Thoracic aorta (tissue), 2 donors: ENCODE measurements around the gene FOXP2. TPM values are rescaled to one million over a fixed set of nuclear protein-coding genes. Genes with fewer than 3 reads are reported as not detected.

Experiments
- ATAC-seq: fragments of 150-250 bp; one replicate; pipeline ENCODE4 v1.8.0; 2017; ENCODE audit warnings: low read depth; ENCODE audit not compliant: insufficient number of reproducible peaks, low FRiP score
- DNase-seq: peaks from one replicate; pipeline ENCODE4 v3.0.0-alpha.2; 2020; ENCODE audit warnings: low spot score
- H3K27ac ChIP-seq, 2 donors: fragments of 200-600 bp; sonication (generic); 1 replicate in 1 of 2; 2 replicates in 1 of 2; pipeline ENCODE4 v1.5.1; 2016; ENCODE audit warnings: mild to moderate bottlenecking in 2 of 2, moderate library complexity in 2 of 2
- H3K27me3 ChIP-seq: fragments of 200-600 bp; sonication (generic); replicated peaks from 2 replicates; pipeline ENCODE4 v1.6.0; 2016; ENCODE audit warnings: mild to moderate bottlenecking; ENCODE audit not compliant: insufficient read depth
- H3K36me3 ChIP-seq: fragments of 200-600 bp; sonication (generic); one replicate; pipeline ENCODE4 v1.5.1; 2016
- H3K4me1 ChIP-seq, 2 donors: fragments of 200-600 bp; sonication (generic); 1 replicate in 1 of 2; 2 replicates in 1 of 2; pipeline versions ENCODE4 v1.5.1 to v1.6.0; 2016; ENCODE audit warnings: low read depth in 2 of 2, mild to moderate bottlenecking in 1 of 2; ENCODE audit not compliant: control insufficient read depth in 1 of 2
- H3K4me3 ChIP-seq: fragments of 200-600 bp; sonication (generic); 2 replicates; pipeline ENCODE4 v1.5.1; 2016; ENCODE audit warnings: mild to moderate bottlenecking
- H3K9me3 ChIP-seq: fragments of 200-600 bp; sonication (generic); 2 replicates; pipeline ENCODE4 v1.5.1; 2016
- CTCF ChIP-seq: fragments of 200-600 bp; sonication (generic); IDR thresholded peaks from one replicate; pipeline ENCODE4 v1.5.1; 2019; ENCODE audit warnings: antibody characterized with exemption
- total RNA-seq, 2 donors: library from RNA; depleted of rRNA; stranded (reverse); fragments of >200 nt; gene quantifications; one replicate each; pipeline versions ENCODE4 v1.1.0 to v1.2.3, GENCODE V29; 2016

FOXP2 gene
- total RNA-seq, 2 donors from 2014 or later = 16.7 to 17.6 TPM

- no peak for TF ChIP-seq CTCF
- DNase-seq = no peak
- no peak for ATAC-seq
These were observed 273.9 kb downstream of the FOXP2 start for GRCh38 chr7:114688443-114689055.

GRCh38 chr7:114689406-114689805, 274.8 kb downstream of the FOXP2 start:
- H3K4me1 ChIP-seq = no peaks in the 10 kb centered on the region
- TF ChIP-seq CTCF = no peak
- H3K36me3 ChIP-seq = no peaks in the 10 kb centered on the region
- DNase-seq (no peak), ATAC-seq (no peak)
- no peaks in the 10 kb centered on the region for H3K27me3 ChIP-seq
- H3K27ac ChIP-seq = no peak overlapping the region
- H3K4me3 ChIP-seq = no peak overlapping the region
- H3K9me3 ChIP-seq = no peaks in the 10 kb centered on the region

More at GRCh38 chr7:114688443-114689055, 273.9 kb downstream of the FOXP2 start:
- H3K9me3 ChIP-seq = no peaks in the 10 kb centered on the region
- no peak overlapping the region for H3K27ac ChIP-seq
- H3K4me3 ChIP-seq = no peak overlapping the region
- H3K27me3 ChIP-seq = no peaks in the 10 kb centered on the region
- H3K4me1 ChIP-seq = no peaks in the 10 kb centered on the region
- no peaks in the 10 kb centered on the region for H3K36me3 ChIP-seq

- Histone ChIP-seq H3K36me3 (no peaks in the 10 kb centered on the region), H3K27ac (no peak overlapping the region), H3K9me3 (no peaks in the 10 kb centered on the region), H3K4me1 (no peaks in the 10 kb centered on the region), H3K4me3 (no peak overlapping the region), H3K27me3 (no peaks in the 10 kb centered on the region)
- ATAC-seq (no peak), DNase-seq (no peak)
- TF ChIP-seq CTCF = no peak
These were observed 277.0 kb downstream of the FOXP2 start for GRCh38 chr7:114691605-114692004.

GRCh38 chr7:114695182-114695581, 280.6 kb downstream of the FOXP2 start:
- DNase-seq (no peak), ATAC-seq (no peak)
- Histone ChIP-seq H3K27ac (no peak overlapping the region), H3K36me3 (no peaks in the 10 kb centered on the region), H3K4me3 (no peak overlapping the region), H3K9me3 (no peaks in the 10 kb centered on the region), H3K4me1 (no peaks in the 10 kb centered on the region), H3K27me3 (no peaks in the 10 kb centered on the region)
- no peak for TF ChIP-seq CTCF

GRCh38 chr7:114700247-114700928, 285.8 kb downstream of the FOXP2 start:
- no peaks in the 10 kb centered on the region for H3K4me1 ChIP-seq
- H3K9me3 ChIP-seq = no peaks in the 10 kb centered on the region
- TF ChIP-seq CTCF = no peak
- no peaks in the 10 kb centered on the region for H3K36me3 ChIP-seq
- no peak overlapping the region for H3K27ac ChIP-seq
- no peak for DNase-seq
- ATAC-seq = no peak
- H3K27me3 ChIP-seq = no peaks in the 10 kb centered on the region
- no peak overlapping the region for H3K4me3 ChIP-seq
